CD4-positive, alpha-beta T cell treated with Interleukin-21 for 1 hour (primary cell): ENCODE data around the gene CFAP65.

Source experiments
- DNase-seq: peaks from one replicate; pipeline ENCODE4 v3.0.0-alpha.2; 2020

CFAP65 gene

GRCh38 chr2:219059725-219060682 is 18.7 kb upstream of the CFAP65 start:
- DNase-seq: no peak

- DNase-seq: no peak
Measured at GRCh38 chr2:219059375-219059724, 18.0 kb upstream of the CFAP65 start.

DNA sequence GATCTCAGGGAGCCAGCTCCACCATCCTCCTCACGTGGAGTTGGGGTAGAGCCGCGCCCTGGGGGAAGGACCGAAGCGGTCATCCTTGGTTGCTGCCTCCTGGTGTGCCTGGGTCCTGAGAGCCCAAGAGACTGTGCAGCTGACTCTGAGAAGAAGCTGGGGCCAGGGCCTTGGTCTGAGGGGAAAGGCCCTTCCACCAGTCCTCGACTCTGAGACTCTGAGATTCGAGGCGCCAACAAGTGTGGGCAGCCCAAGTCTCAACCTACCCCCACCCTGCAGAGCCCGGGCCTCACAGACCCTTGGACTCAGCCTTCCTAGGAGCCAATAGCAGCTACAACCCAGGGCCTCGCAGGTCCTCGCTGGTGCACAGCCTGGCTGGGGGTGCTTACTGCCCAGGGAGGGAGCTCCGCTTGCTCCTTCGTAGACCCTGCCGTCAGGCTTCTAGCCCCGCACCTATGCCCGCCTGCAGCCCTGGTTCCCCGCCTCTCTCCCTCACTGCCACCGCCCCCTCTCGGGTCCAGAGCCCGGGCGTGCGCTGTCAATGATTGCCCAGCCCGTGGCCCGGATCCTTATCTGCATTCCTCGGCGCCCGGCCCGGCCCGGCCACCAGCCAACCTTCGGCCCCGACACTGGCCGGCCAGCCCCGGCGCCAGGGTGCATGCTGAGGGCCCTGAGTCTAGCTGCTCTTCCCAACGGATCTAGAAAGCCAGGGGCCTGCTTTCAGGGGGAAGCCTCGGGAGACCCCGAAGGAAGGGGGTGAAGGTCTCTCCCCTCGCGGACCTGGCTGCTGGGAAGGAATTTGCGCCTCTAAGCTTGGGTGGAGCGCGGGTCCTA is 17.4 kb upstream of the CFAP65 start:
- DNase-seq: no peak

- peak; percentile 79 for DNase-seq
Measured at GRCh38 chr2:219057709-219058540, 16.6 kb upstream of the CFAP65 start.

DNA sequence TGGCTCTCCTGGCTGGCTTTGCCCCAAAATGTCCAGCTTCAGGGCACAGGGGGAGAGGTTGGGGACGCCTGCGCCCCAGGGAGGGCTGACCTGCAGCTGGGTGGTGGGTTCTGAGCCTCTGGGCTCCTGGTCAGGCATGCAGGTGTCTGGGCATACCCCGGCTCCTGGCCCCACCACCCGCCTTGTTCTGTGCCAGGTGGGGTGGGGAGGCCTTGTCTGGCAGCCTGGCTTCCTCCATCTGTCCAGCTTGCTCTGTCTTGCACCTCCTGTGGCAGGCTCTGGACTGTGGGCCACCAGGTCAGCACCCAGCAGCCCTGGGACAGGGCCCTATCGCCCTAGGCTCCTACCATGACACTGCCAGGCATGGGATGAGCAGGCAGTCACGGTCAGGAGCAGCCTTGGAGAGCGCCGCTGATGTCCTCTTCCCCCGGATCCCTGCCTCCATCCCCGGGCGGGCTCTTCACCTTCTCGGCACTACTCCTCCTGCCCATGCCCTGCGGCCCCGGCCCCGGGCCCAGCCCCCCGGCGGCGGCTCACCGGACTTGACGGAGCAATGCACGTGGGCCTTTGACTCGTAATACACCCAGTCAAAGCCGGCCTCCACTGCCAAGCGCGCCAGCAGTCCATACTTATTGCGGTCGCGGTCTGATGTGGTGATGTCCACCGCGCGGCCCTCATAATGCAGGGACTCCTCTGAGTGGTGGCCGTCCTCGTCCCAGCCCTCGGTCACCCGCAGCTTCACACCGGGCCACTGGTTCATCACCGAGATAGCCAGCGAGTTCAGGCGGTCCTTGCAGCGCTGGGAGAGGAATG is 15.8 kb upstream of the CFAP65 start:
- no peak for DNase-seq

GRCh38 chr2:219056176-219056895 is 15.0 kb upstream of the CFAP65 start:
- no peak for DNase-seq

- no peak for DNase-seq
Measured at GRCh38 chr2:219054956-219055903, 13.9 kb upstream of the CFAP65 start.

DNA sequence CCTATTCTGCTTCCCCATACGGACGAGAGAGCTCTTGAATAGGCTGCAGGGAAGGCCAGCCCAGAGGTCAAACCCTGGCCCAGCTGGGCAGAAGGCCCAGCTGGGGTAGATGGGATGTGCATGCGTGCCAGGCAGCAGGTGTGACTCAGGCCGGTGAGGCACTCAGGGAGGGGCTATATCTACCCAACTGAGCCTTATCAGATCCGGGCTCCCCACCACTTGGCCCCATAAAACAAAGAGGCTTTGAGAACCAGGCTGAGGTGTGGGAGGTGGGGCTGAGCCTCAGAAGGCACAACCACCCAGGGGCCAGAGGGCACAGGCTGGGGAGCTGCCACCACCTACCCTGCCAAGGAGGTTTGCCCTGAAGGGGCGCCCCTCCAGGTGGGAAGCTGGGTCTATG is 8.0 kb upstream of the CFAP65 start:
- no peak for DNase-seq

DNA sequence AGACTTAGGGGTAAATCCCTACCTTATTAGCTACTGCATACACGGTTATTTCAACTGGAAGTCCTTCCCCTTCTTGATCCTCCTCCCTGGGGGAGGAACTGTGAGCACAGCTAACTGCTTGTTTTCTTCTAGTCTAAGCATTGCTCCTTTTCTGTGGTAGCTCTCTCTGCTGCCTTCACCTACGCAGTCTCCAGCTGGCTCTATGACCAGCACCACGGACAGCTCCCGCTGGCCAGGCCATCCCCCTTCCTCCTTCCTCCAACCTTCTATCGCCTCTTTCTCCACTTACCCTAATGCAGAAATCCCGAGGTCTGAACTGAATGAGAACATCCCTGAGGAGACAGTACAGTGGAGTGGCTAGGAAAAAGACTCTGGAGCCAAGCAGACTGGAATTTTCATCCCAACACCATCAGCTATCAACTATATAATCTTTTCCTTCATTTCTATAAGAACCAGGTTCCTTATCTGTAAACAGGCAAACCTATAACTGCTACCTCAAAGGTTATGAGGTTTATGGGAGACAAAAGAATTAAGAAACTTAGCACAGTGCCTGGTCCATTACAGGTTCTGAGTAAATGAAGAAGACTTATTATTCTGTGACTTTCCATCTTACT is 4.7 kb upstream of the CFAP65 start:
- no peak for DNase-seq

DNA sequence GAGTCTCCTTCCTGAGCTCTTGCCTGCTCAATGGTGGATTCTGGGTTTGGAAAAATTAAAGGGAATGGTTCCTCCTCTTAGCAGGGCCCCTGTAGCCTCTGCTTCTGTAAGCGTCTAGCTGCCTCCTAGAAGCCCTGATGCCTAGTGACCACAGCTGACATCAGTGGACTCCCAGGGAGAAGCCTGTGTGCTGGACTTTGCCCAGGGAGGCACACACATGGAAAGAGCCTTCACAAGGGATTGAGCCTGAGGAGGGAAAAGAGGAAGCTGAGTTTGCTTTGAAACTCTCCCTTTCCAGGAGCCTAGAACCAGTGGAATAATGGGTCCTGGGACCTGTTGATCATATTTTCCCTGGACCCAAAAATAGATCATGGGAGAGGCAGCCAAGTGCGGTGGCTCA is 1.4 kb upstream of the CFAP65 start:
- no peak for DNase-seq

- no peak for DNase-seq
Measured at GRCh38 chr2:219042157-219042556, 841 bp upstream of the CFAP65 start.

DNA sequence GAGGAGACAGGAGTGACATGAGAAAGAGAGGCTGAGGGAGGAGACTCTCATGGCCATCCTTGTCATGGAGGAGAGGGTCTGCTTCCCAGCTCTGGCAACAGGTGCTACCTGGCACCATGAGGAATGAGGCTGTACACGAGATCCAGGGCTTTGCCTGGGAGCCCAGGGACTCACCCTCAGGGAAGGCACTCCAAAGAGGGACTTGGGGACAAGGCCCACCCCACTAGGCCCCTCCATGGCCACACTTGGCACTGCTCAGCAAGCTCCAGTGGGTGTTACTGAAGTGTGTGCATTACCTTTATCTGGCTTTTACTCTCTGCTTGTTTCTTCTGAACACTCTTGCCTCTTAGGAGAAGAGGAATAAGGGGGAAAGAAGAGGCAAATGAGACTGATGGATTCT is 2.7 kb downstream of the CFAP65 start:
- no peak for DNase-seq

DNA sequence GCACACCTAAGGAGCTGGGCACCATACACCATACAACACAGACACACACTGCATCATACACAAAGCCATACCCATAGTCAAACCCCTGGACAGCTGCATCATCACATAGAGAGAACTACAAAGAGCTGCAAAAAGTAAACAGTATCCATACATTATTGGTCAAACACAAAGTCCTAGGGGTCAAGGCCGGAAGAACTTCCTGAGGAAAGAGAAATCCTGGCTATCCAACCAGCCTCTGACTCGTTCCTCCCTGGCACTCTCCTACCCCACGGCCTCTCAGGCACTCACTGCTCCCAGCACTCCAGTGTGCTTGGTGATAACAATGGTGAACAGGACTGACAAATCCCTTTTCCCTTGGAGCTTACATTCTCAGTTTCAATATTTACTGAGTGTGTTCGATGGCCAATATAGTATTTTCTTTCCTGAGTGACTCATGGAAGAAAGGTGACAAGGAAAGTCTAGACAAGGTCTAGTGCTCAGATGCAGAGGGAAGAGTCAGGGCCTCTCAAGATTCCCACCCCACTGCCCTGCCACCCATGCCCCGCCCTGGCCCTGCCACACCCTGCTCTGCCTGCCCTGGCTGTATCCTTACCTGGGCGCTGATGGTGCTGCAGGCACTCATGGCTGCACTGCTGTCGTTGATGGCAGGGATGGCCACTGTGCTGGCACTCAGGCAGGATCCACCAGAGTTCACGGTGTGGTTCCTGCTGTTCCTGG is 3.4 kb downstream of the CFAP65 start:
- no peak for DNase-seq

GRCh38 chr2:219035942-219036341 is 5.4 kb downstream of the CFAP65 start:
- no peak for DNase-seq

- no peak for DNase-seq
Measured at GRCh38 chr2:219034823-219035222, 6.5 kb downstream of the CFAP65 start.

DNA sequence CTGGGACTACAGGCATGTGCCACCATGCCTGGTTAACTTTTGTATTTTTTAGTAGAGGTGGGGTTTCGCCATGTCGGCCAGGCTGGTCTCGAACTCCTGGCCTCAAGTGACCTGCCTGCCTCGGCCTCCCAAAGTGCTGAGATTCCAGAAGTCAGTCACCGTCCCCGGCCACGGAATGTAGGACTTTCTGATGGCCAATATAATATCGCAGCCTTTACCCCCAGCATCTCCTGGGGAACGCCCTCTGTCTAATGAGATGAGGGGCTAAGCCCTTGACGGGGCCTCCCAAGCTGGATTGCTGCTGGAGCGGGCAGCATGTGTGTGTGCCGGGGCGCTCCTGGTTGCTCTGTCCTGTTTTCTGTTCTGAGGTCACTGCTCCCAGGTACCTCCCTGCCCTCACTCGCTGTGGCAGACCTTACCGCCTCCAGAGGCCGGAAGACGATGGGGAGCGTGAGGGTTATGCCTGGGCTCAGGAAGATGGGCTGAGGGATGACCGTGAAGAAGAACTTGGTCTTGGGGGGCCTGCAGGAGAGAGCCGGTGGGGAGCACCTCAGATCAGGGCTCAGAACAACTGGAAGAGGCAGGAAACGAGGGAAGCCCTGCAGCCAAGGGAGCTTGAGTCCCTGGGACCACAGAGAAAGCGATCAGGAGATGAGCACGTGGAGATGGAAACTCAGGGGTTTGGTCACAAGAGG is 9.1 kb downstream of the CFAP65 start:
- no peak for DNase-seq

DNA sequence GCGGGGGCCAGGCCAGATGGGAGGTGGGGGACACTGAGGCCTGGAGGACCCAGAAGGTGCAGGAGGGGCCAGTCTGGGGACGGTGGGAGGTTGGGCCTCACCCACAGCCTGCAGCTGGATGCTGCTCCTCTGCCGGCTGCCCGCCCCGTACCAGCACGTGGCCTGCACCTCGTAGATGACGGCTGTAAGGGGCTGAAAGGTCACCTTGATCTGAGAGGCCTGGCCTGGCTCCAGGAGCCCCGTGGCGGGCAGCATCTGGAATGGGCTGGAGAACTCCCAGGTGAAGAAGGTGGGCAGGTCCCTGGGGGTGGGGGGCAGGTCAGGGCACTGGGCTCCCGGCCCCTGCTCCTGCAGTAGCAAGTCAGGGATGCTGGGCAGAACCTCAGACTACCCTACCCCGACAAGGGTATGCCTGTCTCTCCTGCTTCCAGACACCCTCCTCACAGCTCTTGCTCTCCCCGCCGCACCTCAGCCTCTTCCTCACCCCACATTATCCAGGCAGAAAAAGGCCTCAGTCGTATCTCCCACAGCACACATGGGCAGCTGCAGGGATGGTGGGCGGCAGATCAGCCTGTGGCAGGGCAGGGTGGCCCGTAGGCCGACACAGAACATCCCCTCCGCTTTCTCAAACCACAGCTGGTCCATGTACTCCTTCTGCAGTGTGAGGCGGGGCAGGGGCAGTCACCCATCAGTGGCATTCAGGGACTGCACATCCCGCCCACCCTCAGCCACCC is 10.1 kb downstream of the CFAP65 start:
- DNase-seq: no peak
